ENCODE data around the gene PLCB1.

PLCB1 gene

GRCh38 chr20:8489094-8489883 lies 357.2 kb downstream of the PLCB1 start:
- no peak overlapping the region for H3K9ac ChIP-seq (ENCODE audit: low read depth, low read length)
- H3K4me1 ChIP-seq (ENCODE audit: insufficient read depth, low read length): peaks cover 3% of the 10 kb centered on the region; the same call in 1 of the 2 replicates
- no peak overlapping the region for H3K27ac ChIP-seq (ENCODE audit: low read length)
- H3K9me3 ChIP-seq (ENCODE audit: insufficient read depth, low read depth, low read length): no peaks in the 10 kb centered on the region
- H3K4me3 ChIP-seq (ENCODE audit: low read length): no peak overlapping the region
- no peaks in the 10 kb centered on the region for H3K36me3 ChIP-seq (ENCODE audit: insufficient read depth, low read depth, low read length)
- no peaks in the 10 kb centered on the region for H3K27me3 ChIP-seq (ENCODE audit: insufficient read depth, low read length)

DNA sequence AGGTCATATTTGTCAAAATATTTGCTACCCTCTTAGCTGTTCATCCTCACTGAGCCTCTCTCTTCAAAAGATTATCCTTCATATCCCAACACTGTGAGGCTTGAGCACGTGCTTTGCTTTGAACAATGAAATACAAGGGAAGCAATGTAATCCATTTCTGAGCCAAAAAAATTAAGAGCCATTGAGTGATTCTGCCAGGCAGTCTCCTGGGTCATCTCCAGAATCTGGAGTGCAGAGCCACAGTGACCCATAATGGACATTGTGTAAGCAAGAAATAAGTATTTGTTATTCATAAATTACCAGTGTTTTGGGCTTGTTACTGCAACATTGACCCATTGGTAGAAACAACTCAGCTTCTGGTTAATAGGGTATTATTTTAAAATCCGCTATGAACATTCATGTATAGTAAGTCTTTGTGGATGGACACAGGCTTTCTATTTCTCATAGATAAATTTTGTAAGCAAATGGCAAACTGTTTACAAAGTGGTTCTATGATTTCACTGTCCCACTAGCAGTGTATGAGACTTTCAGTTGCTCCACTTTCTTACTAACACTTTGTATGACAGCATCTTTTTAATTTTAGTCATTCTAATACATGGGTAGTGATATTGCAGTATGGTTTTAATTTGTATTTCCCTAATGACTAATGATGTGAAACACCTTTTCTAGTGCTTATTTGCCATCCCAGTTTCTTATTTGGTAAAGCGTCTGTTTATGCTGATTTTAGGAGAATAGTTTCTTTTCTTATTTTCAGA lies 358.2 kb downstream of the PLCB1 start:
- no peak overlapping the region for H3K9ac ChIP-seq (ENCODE audit: low read depth, low read length)
- peaks cover 3% of the 10 kb centered on the region; the same call in 1 of the 2 replicates for H3K4me1 ChIP-seq (ENCODE audit: insufficient read depth, low read length)
- no peaks in the 10 kb centered on the region for H3K9me3 ChIP-seq (ENCODE audit: insufficient read depth, low read depth, low read length)
- H3K36me3 ChIP-seq (ENCODE audit: insufficient read depth, low read depth, low read length): no peaks in the 10 kb centered on the region
- H3K27me3 ChIP-seq (ENCODE audit: insufficient read depth, low read length): no peaks in the 10 kb centered on the region
- no peak overlapping the region for H3K4me3 ChIP-seq (ENCODE audit: low read length)
- H3K27ac ChIP-seq (ENCODE audit: low read length): no peak overlapping the region

GRCh38 chr20:8492173-8492572 lies 360.1 kb downstream of the PLCB1 start:
- Histone ChIP-seq H3K4me1 (ENCODE audit: insufficient read depth, low read length) (peaks cover 3% of the 10 kb centered on the region; the same call in 1 of the 2 replicates), H3K9ac (ENCODE audit: low read depth, low read length) (no peak overlapping the region), H3K27me3 (ENCODE audit: insufficient read depth, low read length) (no peaks in the 10 kb centered on the region), H3K27ac (ENCODE audit: low read length) (no peak overlapping the region), H3K36me3 (ENCODE audit: insufficient read depth, low read depth, low read length) (no peaks in the 10 kb centered on the region), H3K9me3 (ENCODE audit: insufficient read depth, low read depth, low read length) (no peaks in the 10 kb centered on the region), H3K4me3 (ENCODE audit: low read length) (no peak overlapping the region; the same call in 1 of the 2 replicates)

- Histone ChIP-seq H3K27ac (ENCODE audit: low read length) (no peak overlapping the region), H3K4me1 (ENCODE audit: insufficient read depth, low read length) (no peaks in the 10 kb centered on the region), H3K36me3 (ENCODE audit: insufficient read depth, low read depth, low read length) (no peaks in the 10 kb centered on the region), H3K4me3 (ENCODE audit: low read length) (no peak overlapping the region), H3K9me3 (ENCODE audit: insufficient read depth, low read depth, low read length) (no peaks in the 10 kb centered on the region), H3K9ac (ENCODE audit: low read depth, low read length) (no peak overlapping the region), H3K27me3 (ENCODE audit: insufficient read depth, low read length) (no peaks in the 10 kb centered on the region)
Observed at GRCh38 chr20:8498571-8498970, 366.5 kb downstream of the PLCB1 start.

DNA sequence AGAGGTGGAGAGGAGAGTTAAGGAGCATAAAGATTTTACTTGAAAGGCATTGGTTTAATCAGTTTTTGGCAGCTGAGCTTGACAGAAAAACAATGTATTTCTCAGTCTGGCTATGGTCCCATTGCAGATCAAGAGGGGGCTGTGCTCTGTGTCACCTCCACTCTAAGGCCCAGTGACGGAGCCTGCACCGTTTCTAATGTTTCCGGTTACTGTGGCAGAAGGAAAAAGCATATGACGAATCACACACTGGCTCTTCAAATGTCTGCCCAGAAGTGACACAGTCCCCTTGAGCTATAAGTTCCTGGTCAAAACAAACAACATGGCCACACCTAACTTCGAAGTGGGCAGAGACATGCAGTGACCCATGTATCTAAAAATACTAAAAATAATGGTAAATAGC lies 372.0 kb downstream of the PLCB1 start:
- no peaks in the 10 kb centered on the region for H3K9me3 ChIP-seq (ENCODE audit: insufficient read depth, low read depth, low read length)
- no peaks in the 10 kb centered on the region for H3K27me3 ChIP-seq (ENCODE audit: insufficient read depth, low read length)
- H3K36me3 ChIP-seq (ENCODE audit: insufficient read depth, low read depth, low read length): no peaks in the 10 kb centered on the region
- no peak overlapping the region for H3K4me3 ChIP-seq (ENCODE audit: low read length)
- no peaks in the 10 kb centered on the region for H3K4me1 ChIP-seq (ENCODE audit: insufficient read depth, low read length)
- H3K9ac ChIP-seq (ENCODE audit: low read depth, low read length): no peak overlapping the region
- no peak overlapping the region for H3K27ac ChIP-seq (ENCODE audit: low read length)

- no peak overlapping the region for H3K4me3 ChIP-seq (ENCODE audit: low read length)
- no peak overlapping the region for H3K9ac ChIP-seq (ENCODE audit: low read depth, low read length)
- H3K27ac ChIP-seq (ENCODE audit: low read length): no peak overlapping the region
- H3K4me1 ChIP-seq (ENCODE audit: insufficient read depth, low read length): no peaks in the 10 kb centered on the region
- no peaks in the 10 kb centered on the region for H3K9me3 ChIP-seq (ENCODE audit: insufficient read depth, low read depth, low read length)
- H3K27me3 ChIP-seq (ENCODE audit: insufficient read depth, low read length): no peaks in the 10 kb centered on the region
- no peaks in the 10 kb centered on the region for H3K36me3 ChIP-seq (ENCODE audit: insufficient read depth, low read depth, low read length)
Observed at GRCh38 chr20:8505476-8506200, 373.6 kb downstream of the PLCB1 start.

DNA sequence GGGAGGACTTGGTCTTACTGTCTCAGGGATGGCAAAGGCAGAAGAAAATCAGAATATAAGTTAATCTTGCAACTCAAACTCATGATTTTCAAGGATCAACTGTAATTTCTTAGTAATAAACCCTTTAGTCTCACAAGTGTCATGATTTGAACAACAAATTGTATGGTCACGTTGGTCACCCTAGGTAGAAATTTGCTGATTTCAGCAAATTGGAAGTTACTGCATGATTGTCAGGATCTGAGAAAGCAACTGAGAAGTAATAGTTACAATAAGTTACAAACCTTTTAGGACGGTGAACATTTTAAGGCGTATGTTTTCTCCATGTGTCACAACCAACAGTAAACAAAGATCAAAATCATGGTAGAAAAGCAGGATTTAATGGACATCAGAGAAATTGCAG lies 375.2 kb downstream of the PLCB1 start:
- no peak overlapping the region for H3K4me3 ChIP-seq (ENCODE audit: low read length)
- no peaks in the 10 kb centered on the region for H3K27me3 ChIP-seq (ENCODE audit: insufficient read depth, low read length)
- H3K9ac ChIP-seq (ENCODE audit: low read depth, low read length): no peak overlapping the region
- no peaks in the 10 kb centered on the region for H3K4me1 ChIP-seq (ENCODE audit: insufficient read depth, low read length)
- H3K36me3 ChIP-seq (ENCODE audit: insufficient read depth, low read depth, low read length): no peaks in the 10 kb centered on the region
- no peak overlapping the region for H3K27ac ChIP-seq (ENCODE audit: low read length)
- no peaks in the 10 kb centered on the region for H3K9me3 ChIP-seq (ENCODE audit: insufficient read depth, low read depth, low read length)

DNA sequence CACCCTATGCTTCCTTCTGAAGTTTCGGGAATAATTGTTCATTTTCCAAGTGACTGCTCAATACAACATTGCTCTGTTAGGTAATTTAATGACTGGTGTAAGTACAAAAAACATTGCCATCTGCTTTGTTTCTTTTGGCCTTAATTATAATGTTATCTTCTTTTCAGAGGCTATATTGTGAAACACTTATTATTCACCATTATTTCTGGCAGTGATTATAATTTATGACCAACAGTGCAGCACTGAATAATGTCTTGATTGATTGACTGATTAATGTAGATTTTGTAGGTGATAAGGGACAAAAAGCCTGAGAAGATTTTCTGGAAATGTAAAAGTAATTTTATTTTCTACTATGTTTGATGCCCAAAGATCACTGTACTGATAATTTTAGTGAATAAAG lies 377.7 kb downstream of the PLCB1 start:
- Histone ChIP-seq H3K36me3 (ENCODE audit: insufficient read depth, low read depth, low read length) (no peaks in the 10 kb centered on the region), H3K27ac (ENCODE audit: low read length) (no peak overlapping the region), H3K4me1 (ENCODE audit: insufficient read depth, low read length) (no peaks in the 10 kb centered on the region), H3K27me3 (ENCODE audit: insufficient read depth, low read length) (no peaks in the 10 kb centered on the region), H3K9ac (ENCODE audit: low read depth, low read length) (no peak overlapping the region), H3K4me3 (ENCODE audit: low read length) (no peak overlapping the region), H3K9me3 (ENCODE audit: insufficient read depth, low read depth, low read length) (no peaks in the 10 kb centered on the region)

DNA sequence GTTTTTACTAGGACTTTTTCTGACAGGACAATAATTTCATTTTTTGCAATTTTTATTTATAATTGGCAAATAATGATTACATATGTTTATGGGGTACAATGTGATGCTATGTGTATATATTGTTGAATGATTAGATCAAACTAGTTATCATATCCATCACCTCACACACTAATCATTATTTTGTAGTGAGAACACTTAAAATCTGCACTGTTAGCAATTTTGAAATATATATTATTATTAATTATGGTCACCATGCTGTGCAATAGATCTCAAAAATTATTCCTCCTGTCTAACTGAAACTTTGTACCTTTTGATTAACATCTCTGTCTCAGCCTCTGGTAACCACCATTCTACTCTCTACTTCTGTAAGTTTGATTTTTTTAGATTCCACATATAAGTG lies 378.7 kb downstream of the PLCB1 start:
- Histone ChIP-seq H3K36me3 (ENCODE audit: insufficient read depth, low read depth, low read length) (no peaks in the 10 kb centered on the region), H3K4me1 (ENCODE audit: insufficient read depth, low read length) (no peaks in the 10 kb centered on the region), H3K27me3 (ENCODE audit: insufficient read depth, low read length) (no peaks in the 10 kb centered on the region), H3K9ac (ENCODE audit: low read depth, low read length) (no peak overlapping the region), H3K4me3 (ENCODE audit: low read length) (no peak overlapping the region), H3K27ac (ENCODE audit: low read length) (no peak overlapping the region), H3K9me3 (ENCODE audit: insufficient read depth, low read depth, low read length) (no peaks in the 10 kb centered on the region)

- no peak overlapping the region for H3K9ac ChIP-seq (ENCODE audit: low read depth, low read length)
- no peaks in the 10 kb centered on the region for H3K27me3 ChIP-seq (ENCODE audit: insufficient read depth, low read length)
- H3K4me1 ChIP-seq (ENCODE audit: insufficient read depth, low read length): no peaks in the 10 kb centered on the region
- H3K9me3 ChIP-seq (ENCODE audit: insufficient read depth, low read depth, low read length): no peaks in the 10 kb centered on the region
- H3K36me3 ChIP-seq (ENCODE audit: insufficient read depth, low read depth, low read length): no peaks in the 10 kb centered on the region
- no peak overlapping the region for H3K4me3 ChIP-seq (ENCODE audit: low read length)
- H3K27ac ChIP-seq (ENCODE audit: low read length): no peak overlapping the region
Observed at GRCh38 chr20:8512003-8512402, 379.9 kb downstream of the PLCB1 start.

- Histone ChIP-seq H3K27ac (ENCODE audit: low read length) (no peak overlapping the region), H3K9ac (ENCODE audit: low read depth, low read length) (no peak overlapping the region), H3K9me3 (ENCODE audit: insufficient read depth, low read depth, low read length) (no peaks in the 10 kb centered on the region), H3K27me3 (ENCODE audit: insufficient read depth, low read length) (no peaks in the 10 kb centered on the region), H3K4me3 (ENCODE audit: low read length) (no peak overlapping the region), H3K4me1 (ENCODE audit: insufficient read depth, low read length) (0 out of 2 replicates have a peak, but pooled peaks cover 4% of the 10 kb centered on the region), H3K36me3 (ENCODE audit: insufficient read depth, low read depth, low read length) (no peaks in the 10 kb centered on the region)
Observed at GRCh38 chr20:8515810-8516435, 383.9 kb downstream of the PLCB1 start.

Data from iPS-20b (cell line).